TTC549 (cell line): Measurements from ENCODE around the gene FAR1.

Experiments used
- FAIRE-seq: peaks from 2 replicates; lab custom pipeline; 2012; peaks lifted over from hg19 to GRCh38; lab: Jason Lieb, UNC

FAR1 gene

GRCh38 chr11:13672576-13673210 is 4.2 kb downstream of the FAR1 start:
- no peak for FAIRE-seq

GRCh38 chr11:13674799-13675509 is 6.5 kb downstream of the FAR1 start:
- FAIRE-seq = no peak

DNA sequence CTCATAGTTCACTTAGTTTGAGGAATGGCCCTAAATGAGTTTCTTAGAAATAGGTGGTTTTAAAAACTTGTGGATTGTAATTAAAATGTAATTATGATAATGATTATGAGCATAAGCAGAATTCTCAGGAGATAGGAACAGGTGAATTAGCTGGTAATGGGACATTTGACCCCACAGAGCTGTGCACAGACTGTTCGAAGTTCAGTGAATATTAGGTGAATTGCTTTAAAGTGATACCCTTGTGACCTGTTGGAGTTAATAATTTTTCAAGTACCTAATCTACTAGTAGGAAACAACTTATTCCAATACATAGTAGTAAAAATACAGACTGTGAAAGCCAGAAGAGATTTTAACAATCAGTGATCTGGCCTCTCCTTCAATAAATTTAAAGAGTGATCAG is 8.1 kb downstream of the FAR1 start:
- no peak for FAIRE-seq

DNA sequence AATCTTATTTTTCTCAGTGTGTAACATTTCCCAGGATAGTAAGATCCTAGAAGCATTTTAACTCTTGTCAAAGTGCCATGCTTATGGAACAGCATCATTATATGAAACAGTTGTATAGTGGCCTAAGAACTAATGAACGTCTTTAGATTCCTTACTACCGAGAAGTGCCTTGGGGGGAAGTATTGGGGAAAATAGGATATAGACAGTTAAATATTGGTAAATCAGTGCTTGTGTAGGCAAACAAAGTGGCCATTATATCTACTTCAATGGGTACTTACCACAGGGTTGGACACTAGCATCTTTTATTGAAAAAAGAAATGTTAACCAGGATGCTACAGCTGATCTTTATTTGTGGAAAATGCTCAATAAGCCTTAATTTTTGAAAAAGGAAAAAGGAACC is 11.3 kb downstream of the FAR1 start:
- FAIRE-seq = no peak

DNA sequence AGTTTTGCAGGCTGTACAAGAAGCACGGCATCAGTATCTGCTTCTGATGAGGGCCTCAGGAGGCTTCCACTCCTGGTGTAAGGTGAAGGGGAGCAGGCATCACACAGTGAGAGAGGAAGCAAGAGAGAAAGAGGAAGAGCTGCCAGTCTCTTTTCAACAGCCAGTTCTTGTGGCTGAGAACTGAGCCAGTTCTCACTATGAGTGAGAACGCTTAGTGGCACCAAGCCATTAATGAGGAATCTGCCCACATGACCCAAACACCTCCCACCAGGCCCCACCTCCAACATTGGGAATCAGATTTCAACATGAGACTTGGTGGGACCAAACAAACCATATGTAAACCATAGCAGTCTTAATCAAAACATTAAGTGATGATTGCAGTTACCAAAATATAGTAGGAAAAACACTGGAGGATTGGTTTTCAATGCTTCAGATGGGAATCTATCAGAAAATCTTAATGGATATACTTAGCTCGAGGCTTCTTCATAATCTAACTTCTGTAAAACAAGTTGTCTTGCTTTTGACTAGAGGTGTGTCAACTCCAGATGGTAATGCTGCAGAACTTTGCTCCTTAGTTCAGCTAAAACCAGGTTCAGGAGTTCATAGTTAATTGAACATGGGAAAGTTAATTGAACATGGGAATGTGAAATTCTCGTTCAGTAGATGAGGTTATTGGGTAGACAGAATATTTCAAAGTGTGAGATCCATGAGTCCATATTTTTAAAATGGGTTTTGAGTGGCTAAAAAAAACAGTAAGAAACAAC is 12.2 kb downstream of the FAR1 start:
- no peak for FAIRE-seq

GRCh38 chr11:13681446-13681845 is 13.0 kb downstream of the FAR1 start:
- FAIRE-seq = no peak

- no peak for FAIRE-seq
Measured at GRCh38 chr11:13682212-13682611, 13.7 kb downstream of the FAR1 start.

- FAIRE-seq = no peak
Measured at GRCh38 chr11:13685461-13686108, 17.1 kb downstream of the FAR1 start.

GRCh38 chr11:13686776-13687175 is 18.3 kb downstream of the FAR1 start:
- no peak for FAIRE-seq

DNA sequence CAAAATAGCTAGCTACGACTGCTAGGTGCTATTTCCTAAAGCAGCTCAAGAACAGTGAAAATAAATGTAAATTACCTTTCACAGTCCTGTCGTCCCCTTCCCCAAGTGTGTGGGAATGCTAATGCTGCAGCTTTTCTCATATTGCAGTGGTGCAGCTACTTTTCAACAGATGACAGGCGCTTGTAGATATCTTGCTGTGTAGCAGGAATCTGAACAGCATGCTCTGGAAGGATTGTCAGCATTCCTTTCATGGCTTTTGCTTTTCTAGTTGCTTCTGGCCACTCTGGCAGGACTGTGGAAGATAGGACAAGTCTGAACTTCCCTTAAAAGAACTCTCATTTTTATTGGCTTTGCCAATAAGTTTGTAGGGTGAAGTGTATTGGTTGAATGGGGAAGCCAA is 18.8 kb downstream of the FAR1 start:
- FAIRE-seq = no peak

- no peak for FAIRE-seq
Measured at GRCh38 chr11:13691286-13691899, 22.9 kb downstream of the FAR1 start.

GRCh38 chr11:13692172-13692571 is 23.7 kb downstream of the FAR1 start:
- no peak for FAIRE-seq

- no peak for FAIRE-seq
Measured at GRCh38 chr11:13694115-13694514, 25.6 kb downstream of the FAR1 start.

- no peak for FAIRE-seq
Measured at GRCh38 chr11:13695886-13696285, 27.4 kb downstream of the FAR1 start.

DNA sequence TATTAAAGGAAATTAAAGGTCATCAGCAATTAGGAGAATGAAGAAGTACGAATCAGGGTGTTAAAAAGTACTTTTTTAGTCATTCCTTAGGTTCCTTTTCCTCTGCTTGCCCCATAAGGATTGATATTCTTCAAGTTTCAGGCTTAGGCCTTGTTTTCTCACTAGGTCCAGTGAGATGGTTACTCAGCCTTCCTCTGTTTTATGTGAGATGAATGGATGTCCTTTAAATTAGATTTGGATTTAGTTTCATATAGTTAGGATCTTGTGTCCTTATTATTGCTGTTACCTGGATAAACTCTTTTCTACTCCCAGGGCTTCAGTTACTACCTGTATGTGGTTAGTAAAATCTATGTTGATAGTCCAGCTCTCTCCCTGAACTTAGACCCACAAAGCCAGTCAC is 29.2 kb downstream of the FAR1 start:
- FAIRE-seq = no peak

GRCh38 chr11:13698132-13698531 is 29.7 kb downstream of the FAR1 start:
- no peak for FAIRE-seq

DNA sequence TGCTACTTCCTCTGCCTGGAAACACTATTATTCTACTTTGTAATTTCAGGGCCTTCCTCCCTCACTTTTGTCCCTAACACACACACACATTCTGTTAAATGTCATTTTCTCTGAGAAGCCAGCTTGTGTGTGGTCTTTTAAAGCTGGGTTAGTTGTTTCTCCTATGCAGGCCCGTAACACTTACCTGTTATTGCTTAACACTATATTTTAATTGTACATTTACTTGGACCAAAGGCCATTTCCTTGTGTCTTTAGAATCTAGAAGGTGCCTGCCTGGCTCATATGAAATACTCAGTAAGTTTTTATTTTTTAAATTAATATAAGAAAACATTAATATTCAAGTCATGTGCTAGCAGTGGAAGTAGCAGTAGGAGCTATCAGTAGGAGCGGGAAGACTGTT is 30.6 kb downstream of the FAR1 start:
- FAIRE-seq = no peak

DNA sequence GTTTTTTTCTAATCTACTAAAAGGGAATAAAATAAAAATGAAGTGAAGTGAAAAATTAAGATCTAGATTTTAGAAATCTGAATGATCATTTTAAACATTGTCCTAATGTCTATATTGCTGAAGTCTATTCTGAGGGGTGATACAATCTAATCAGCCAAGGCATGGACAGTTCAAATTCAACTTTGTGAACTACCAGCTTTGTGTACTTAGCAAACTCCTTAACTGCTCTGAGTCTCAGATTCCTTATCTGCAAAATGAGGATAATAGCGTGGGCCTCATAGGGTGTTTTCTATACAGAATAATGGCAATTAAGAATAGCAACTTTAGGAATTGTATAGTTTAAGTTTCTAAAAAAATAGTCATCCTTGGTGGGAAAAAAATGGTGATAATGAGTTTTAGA is 31.4 kb downstream of the FAR1 start:
- FAIRE-seq = no peak

GRCh38 chr11:13701506-13701905 is 33.0 kb downstream of the FAR1 start:
- FAIRE-seq = no peak

- no peak for FAIRE-seq
Measured at GRCh38 chr11:13702071-13702470, 33.6 kb downstream of the FAR1 start.

- no peak for FAIRE-seq
Measured at GRCh38 chr11:13705710-13706109, 37.2 kb downstream of the FAR1 start.

GRCh38 chr11:13713982-13714381 is 45.5 kb downstream of the FAR1 start:
- FAIRE-seq = no peak

DNA sequence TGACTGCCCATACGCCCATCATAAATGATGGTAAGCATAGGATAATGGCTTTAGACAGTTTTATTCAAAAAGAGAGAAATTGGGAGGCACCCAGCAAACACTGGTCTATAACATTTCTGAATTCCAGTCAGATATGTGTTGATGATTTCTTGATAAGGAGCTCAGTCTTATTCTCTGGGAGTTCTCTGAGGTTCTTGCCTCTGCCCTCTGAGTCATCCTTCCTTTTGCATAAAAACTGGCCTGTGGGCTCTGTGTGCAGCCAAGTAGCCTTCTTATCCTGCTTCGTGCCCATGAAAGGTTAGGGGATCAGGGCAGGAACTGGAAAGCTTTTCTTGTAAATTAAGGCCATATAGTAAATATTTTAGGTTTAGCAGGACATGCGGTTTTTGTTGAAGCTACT is 48.9 kb downstream of the FAR1 start:
- no peak for FAIRE-seq
